Measurements from ENCODE around the gene FAAH.

Gene FAAH

DNA sequence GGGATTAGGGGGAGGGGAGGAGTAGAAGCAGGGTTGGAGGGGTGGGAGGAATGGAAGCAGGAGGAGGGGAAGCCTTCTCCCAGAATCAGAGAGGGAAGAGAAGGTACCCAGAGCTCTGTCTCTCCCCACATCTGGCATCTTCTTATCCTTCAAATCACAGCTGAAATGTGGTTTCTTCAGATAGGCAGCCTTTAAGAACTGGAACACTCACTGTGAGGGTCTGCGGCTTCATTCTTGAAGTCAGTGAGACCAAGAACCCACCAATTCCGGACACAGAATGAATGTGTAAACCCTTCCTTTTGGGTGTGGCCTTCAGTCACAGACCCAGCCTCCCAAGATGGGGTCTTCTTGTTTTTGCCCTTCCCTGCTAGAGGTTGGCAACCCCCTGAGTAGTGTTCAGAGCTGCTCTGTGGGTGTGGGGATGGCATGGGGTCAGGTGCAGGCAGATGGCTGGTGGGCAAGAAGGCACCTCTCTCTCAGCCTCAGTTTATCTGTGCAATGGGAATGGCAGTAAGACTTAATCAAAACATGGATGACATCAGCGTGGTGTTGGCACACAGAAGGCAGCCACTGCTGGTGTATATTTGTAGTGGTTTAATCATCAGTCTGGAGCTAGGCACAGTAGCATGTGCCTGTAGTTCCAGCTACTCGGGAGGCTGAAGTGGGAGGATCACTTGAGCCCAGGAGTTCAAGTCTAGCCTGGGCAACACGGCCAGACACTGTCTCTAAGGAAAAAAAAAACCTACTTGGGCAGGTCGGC is 7.2 kb downstream of the FAAH start:
- no peak for DNase-seq (ENCODE audit: low spot score)

DNA sequence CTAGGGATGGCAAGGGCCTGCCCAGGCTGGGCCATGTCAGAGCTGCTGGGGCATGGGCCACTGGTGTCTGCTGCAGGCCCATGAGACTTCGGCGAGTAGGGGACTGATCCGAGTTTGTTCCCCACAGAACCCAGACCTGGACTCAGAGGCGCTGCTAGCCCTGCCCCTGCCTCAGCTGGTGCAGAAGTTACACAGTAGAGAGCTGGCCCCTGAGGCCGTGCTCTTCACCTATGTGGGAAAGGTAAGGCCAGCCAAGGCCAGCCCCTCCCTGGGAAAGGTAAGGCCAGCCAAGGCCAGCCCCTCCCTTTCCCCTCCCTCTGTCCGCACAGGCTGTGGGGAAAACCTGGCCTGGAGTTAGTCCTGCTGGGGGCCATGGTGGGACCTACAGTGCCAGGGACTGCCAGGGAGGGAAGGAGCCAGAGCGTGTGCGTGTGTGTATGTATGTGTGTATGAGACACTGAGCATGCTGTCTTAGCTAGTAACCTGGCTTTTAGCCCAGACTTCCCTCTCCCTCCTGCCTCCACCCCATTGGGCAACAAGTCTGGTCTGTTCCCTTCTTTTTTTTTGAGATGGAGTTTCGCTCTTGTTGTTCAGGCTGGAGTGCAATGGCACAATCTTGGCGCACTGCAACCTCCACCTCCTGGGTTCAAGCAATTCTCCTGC is 8.0 kb downstream of the FAAH start:
- DNase-seq (ENCODE audit: low spot score) = peak; percentile 93

DNA sequence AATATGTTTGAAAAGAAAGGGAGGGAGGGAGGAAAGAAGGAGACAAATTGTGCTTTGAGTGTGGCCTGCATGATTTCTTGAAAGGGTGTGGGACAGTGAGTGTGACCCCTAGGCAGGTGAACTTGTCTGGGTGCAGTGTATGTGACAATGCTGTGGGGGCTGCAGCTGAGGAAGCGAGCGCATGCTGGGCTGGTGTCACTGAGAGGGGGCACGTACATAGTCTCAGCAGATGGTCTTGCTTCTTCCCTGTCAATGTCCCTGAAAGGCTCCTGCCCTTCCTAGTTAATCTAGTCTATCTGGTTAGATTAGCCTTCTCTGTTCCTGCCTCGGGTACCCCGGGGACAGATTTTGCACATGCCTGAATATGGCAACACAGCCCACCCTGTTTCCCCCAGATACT is 9.8 kb downstream of the FAAH start:
- no peak for DNase-seq (ENCODE audit: low spot score)

DNA sequence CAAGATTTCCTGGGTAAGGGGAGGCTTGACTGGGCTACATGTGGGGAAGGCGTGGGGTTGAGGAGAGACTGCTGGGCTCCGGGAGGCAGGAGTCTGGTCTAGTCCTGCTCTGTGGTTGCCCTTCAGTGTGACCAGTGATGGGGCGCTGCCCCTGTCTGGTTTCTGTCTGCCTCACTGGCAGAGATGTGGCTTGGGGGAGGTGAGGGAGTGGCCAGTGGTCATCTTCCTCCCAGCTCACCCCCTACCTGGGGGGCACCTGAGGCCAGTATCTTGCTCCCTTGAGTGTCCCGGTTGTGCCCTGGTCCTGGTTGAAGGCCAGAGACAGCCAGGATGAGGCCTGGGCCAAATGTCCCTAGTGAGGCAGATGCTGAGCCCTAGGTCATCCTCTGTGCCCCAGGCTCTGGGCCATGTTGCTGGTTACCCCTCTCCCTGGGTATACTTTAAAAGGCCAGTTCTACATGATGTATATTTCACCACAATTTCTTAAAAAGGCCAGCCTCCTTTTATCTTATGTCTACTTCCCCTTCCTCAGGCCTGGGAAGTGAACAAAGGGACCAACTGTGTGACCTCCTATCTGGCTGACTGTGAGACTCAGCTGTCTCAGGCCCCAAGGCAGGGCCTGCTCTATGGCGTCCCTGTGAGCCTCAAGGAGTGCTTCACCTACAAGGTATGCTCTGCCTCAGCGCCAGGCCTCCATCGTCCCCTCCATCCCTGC is 10.5 kb downstream of the FAAH start:
- DNase-seq (ENCODE audit: low spot score) = no peak

DNA sequence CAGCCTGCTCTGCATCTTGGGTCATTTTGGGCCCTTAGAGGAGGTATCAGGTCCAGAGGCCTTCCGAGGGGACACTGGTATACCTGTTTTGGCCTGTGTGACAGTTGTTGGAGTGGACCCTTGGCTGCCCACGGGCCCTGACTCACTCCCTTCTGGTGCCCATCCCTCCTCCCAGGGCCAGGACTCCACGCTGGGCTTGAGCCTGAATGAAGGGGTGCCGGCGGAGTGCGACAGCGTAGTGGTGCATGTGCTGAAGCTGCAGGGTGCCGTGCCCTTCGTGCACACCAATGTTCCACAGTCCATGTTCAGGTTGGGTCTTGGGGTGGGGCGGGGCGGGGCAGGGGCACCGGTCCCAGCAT is 11.1 kb downstream of the FAAH start:
- no peak for DNase-seq (ENCODE audit: low spot score)

DNA sequence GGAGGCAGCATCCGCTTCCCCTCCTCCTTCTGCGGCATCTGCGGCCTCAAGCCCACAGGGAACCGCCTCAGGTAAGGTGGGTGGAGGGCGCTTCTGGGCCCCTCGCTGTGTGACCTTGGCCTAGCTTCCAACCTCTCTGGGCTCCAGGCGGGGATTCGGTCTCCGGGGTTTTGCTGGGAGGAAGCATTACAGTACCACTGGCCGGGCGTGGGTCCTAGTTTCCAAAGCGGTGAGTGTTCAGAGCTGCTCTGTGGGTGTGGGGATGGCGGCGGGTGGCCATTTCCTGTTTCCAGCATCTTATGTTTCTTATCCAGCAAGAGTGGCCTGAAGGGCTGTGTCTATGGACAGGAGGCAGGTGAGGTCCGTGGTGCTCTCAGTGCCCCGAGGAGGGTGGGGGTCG is 11.6 kb downstream of the FAAH start:
- DNase-seq (ENCODE audit: low spot score) = no peak

DNA sequence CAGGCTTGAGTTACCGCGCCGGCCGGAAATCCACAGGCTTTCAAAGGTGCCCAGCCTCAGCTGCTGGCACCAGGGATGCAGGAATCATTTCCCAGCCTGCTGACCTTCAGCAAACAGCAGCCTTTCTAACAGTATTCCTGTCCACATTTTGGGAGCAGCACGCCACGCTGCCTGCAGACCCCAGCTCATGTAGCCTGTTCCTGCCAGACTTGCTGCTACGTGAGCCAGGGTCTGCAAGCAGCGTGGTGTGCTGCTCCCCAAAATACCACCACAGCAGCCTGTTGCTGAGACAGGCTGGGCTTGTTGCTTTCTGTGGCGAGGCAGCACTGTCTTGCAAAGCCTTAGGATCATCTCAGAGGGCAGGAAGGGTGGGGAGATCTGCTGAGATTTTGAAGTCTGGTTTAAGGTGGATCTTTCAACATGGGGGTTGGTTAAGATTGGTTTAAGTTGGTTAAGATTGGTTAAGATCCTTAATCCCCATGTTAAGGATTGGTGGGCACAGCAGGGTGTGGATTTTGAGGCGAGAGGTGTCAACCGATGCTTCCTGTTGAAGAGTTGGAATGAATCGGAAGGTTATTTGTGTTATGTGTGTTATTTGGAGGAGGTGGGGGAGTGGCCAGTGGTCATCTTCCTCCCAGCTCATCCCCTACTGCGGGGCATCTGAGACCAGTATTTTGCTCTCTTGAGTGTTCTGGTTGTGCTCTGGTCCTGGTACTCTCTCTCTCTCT is 12.9 kb downstream of the FAAH start:
- no peak for DNase-seq (ENCODE audit: low spot score)

DNA sequence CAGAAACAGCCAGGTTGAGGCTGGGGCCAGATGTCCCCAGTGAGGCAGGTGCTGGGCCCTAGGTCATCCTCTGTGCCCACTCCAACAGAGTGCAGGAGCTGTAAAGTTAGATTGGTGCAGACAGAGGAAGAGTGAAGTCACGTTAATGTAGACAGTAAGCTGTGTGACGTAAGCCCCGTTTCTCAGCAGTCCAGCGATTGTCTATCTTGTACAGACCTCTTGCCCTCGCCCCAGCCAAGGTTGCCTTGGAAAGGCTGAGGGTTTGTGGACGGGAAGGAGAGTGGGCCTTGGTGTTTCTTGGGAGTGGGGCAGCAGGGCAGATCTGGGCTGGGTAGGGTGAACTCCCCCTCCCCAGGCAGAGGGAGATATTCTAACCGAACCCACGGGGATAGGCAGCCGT is 13.5 kb downstream of the FAAH start:
- DNase-seq (ENCODE audit: low spot score) = no peak

DNA sequence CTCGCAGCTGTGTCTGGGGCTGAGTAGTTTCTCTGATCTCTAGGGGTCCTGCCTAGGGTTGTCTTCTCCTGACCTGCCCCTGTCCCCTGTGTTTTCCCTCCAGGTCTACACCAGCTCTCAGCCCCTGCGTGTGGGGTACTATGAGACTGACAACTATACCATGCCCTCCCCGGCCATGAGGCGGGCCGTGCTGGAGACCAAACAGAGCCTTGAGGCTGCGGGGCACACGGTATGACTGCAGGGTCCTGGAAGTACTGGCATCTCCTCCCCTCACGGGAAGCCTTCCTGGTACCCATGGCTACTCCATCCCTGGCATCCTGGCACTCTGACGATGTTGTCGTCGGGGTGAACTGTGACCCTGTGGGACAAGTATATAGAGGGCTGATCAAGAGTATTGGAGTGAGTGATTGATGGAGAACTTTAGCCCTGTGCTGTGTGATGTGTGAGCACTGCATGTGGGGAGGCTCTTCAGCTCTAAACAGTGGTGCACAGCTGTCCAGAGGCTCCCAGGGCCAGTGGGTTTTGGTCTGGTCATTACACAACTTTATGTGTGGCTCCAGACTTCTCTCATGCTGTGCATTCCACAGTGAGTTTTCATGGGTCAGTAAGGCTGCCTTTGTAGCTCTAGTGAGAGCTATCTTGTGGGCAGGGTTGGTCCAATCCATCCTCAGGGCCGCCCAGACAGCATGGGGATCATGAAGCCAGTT is 14.4 kb downstream of the FAAH start:
- DNase-seq (ENCODE audit: low spot score) = peak; percentile 72

DNA sequence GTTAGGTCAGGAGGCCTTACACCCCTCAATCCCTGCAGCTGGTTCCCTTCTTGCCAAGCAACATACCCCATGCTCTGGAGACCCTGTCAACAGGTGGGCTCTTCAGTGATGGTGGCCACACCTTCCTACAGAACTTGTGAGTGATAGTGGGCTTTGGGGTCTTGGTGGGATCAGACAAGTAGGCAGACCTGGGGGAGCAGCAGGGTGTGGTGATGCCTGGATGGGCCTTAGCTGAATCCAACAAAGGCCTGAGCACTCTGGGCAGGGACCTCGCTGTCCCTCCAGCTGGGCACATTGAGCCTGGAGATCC is 14.9 kb downstream of the FAAH start:
- DNase-seq (ENCODE audit: low spot score) = no peak

DNA sequence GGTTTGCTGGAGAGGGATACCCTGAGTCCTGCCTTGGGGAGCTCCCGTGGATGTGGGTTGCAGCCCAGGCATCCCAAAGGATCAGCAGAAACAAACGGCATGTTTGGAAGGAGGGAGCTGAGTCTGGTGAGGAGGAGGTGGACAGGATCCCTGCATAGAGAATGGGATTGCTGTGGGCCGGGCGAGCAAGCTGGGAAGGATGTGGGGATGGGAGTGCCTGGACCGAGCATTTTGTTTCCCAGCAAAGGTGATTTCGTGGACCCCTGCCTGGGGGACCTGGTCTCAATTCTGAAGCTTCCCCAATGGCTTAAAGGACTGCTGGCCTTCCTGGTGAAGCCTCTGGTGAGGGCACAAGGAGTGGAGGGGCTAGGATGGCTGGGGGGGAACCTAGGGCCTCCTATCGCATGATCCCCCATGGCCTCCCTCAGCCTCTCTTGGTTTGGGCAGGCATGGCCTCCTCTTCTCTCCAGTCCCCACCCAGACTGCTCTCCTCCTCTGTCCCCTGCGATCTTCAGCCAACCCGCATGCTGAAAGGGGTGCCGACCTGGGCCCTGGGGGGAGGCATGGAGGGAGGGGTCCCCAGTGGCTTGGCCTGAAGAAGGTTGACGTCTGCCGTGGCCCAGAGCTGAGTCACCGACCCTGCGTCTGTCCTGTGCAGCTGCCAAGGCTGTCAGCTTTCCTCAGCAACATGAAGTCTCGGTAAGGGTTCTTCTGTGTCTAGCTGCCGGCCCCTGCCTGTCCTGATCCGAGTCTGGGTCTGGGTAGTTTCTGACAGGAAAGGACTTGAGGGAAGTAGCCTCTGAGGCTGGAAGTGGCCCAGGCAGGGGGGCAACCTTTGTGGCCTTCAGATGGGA is 16.3 kb downstream of the FAAH start:
- DNase-seq (ENCODE audit: low spot score) = no peak

DNA sequence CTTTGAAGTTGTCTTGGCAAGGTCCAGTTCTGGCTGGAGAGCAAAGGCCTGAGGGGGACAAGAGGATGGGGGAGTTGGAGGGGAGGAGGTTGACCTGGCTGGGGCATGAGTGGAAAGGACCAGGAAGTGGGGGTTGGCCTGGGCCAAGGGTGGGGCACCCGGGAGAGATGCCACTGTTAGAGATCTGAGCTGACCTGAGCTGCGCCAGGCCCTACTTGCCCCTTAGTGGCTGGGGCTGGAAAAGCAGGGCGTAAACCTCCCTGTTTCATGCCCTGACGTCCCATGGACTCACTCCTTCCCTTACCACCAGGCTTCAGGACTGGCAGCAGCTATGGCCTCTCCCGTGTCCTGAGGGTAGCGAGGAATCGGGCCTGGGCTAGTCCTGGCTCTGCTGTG is 16.9 kb downstream of the FAAH start:
- no peak for DNase-seq (ENCODE audit: low spot score)

DNA sequence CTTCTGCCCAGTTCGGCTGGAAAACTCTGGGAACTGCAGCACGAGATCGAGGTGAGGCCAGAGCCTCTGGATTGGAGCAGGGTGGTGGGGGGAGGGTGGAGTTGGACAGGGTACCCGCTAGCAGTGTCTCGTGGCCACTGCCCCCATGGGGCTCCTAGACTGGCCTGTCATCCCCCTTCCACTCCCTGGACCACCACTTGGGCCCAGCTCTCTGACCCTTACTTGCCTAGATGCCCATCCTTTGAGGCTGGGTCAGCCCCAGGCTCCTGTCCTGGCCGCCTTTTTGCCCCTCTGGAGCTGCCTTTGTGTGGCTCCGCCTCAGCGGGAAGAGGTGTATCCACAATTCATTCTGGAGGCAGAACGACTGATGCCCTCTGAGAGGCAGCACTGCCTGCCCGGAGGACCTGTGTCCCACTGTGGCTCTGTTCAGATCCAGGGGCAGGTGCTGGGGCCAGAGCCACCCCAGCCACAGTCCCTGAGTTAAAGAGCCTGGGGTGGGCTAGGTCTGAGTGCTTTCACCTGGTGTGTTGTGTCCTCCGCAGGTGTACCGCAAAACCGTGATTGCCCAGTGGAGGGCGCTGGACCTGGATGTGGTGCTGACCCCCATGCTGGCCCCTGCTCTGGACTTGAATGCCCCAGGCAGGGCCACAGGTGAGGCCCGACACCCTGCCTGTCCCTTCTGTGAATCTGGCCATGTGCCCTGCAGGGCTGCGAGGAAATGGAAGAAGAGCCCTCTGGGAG is 17.7 kb downstream of the FAAH start:
- no peak for DNase-seq (ENCODE audit: low spot score)

DNA sequence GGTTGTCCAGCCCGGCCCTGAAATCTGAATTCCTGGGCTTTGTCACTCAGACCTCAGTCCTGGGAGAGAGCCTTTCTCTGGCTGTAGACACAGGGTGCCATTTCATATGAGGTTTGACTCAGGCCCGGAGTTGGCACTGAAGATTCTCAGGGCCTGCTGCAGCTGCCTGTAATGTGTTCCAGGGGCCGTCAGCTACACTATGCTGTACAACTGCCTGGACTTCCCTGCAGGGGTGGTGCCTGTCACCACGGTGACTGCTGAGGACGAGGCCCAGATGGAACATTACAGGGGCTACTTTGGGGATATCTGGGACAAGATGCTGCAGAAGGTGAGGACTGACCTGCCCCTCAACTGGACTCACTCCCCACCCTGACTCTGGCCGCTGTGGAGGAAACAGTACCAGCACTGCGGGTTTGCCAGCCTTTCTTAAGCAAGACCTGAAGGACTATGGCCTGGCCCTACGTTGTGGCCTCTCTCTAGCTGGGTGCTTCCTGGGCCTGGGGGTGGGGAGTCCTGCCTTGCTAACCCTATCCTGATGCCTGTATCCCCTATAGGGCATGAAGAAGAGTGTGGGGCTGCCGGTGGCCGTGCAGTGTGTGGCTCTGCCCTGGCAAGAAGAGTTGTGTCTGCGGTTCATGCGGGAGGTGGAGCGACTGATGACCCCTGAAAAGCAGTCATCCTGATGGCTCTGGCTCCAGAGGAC is 18.9 kb downstream of the FAAH start:
- DNase-seq (ENCODE audit: low spot score) = no peak

DNA sequence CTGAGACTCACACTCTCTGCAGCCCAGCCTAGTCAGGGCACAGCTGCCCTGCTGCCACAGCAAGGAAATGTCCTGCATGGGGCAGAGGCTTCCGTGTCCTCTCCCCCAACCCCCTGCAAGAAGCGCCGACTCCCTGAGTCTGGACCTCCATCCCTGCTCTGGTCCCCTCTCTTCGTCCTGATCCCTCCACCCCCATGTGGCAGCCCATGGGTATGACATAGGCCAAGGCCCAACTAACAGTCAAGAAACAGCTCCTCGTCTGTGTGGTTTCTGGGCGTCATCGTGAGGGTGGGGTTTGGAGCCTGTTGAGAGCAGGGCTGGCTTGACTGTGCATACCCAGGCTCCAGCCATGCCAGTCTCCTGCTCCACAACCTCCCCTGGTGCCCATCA is 19.5 kb downstream of the FAAH start:
- peak; percentile 37 for DNase-seq (ENCODE audit: low spot score)

DNA sequence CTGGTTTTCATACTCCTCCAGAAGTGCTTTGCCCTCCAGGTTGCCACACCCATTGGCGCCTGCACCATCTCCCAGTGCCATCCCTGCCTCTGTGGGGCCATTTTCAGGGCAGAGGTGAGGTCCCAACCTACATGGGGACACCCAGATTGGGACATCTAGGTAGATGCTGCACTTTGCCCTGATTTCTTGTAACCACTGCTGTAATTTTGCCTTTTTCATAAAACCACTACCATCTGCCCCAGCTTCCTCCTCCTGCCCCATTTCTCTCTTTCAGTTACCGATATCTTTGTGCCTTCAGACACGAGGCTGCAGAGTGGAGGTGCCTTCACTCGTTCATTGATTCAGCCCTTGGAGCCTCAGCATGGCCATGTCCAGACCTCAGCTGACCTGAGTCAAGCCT is 21.4 kb downstream of the FAAH start:
- no peak for DNase-seq (ENCODE audit: low spot score)

DNA sequence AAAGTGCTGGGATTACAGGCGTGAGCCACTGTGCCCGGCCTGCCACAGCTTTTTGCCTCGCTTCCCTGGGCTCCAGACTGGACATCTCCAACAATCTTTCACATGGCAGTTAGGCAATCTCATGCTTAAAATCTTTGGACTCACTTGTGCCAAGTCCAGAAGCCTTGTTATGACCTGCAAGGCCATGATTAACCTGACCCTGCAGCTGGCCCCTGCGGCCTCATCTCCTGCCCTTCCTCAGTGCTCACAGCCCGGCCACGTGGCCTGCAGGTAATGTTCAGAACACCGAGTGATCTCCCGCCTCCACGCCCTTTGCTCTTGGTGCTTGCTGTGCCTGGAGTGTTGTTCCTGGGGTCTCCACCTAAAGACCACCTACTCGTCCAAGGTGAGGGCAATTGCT is 24.9 kb downstream of the FAAH start:
- DNase-seq (ENCODE audit: low spot score) = no peak

DNA sequence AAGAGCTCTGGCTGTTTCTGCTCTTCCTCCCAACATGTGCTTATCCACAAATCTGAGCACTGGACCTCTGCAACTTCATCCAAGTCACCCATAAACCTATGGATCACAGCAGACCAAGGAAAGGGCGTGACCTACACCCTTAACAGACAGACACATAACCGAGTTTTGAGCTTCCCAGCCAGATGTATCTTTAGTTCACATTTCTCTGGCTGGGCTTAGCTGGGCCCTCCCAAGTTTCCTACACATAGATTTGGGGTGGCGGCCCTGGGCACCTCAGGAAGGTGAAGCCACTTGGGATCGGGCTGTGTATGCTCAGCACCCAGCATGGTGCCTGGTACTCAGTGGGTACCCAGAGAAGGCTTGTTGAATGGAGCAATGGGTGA is 26.4 kb downstream of the FAAH start:
- DNase-seq (ENCODE audit: low spot score) = no peak

DNA sequence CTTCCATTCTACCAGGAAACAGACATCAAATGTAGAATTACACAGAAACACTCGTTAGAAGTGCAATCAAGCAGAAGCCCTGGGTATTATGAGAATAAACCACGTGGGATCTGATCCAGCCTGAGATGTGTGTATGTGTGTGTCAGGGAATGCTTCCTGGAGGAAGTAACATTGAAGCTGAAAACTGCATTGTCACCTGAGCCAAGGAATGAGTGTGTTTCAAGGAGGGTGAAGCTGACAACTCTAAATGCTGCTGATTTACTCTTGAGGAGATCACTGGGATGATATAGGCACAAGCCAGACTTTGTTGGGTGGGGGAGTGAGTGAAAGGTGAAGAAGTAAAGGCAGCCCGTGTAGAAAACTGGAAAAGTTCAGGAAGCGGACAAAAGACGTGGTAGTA is 27.6 kb downstream of the FAAH start:
- DNase-seq (ENCODE audit: low spot score) = no peak

DNA sequence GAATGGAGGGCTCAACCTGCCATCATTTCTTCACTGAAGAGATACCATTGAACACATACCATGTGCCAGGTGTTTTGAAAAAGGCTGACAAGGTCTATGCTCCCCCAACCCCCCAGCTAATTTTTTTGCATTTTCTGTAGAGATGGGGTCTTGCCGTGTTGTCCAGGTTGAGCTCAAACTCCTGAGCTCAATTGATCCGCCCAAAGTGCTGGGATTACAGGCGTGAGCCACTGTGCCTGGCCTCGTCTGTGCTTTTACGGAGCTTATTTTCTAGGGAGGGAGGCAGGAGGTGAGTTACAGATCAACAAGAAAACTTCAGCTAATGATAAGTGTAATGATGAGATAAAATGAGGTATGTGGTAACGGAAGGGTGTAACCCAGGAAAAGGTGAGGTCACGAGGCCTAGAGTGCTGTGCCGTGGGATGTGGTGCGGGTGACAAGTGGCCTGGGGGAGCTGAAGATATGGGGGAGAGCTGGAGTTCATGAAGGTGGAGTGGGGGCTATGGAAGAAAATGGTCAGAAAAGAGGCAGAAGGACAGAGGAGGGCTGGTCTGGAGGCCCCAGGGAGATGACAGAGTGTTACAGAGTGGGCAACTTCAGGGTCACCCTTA is 28.2 kb downstream of the FAAH start:
- no peak for DNase-seq (ENCODE audit: low spot score)

All from GM03348 (cell line).